ENCODE data around the gene TRIM33.
"Not testable (repeated sequence)": the region's sequence is repeated elsewhere in the genome, so short reads cannot be mapped to it uniquely, and the experiment has no call there.

The TRIM33 gene

DNA sequence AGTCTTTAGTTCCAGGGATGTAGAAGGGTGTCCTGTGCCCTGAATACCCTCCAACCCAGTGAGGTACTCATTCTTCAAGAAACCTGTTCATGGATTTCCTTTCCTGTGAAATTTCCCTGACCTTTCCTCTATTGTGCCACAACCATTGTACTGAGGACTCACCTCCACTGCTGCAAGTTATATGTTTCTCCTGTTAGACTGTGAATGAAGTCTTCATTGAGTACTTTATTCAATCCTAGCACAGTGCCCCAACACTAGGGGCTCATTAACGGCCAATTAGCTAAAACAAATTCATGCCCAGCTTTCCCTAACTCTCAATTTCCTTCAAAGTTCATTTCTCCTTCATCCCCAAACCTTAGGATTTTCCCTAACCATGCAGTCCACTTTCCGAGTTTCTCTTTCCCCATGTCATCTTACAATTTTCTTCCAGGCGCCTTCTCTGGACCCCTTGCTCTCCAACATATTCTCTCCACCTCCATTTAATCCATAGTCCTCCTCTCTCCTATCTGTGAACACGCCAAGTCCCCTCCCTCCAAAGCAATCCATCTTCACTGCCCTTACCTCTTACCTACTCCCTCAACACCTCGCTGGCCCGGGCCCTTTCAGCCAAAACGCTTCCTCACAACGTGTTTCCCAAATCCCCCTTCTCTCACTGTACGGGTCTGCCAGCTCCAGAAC is 1.3 kb downstream of the TRIM33 start:
- no peak for DNase-seq

DNA sequence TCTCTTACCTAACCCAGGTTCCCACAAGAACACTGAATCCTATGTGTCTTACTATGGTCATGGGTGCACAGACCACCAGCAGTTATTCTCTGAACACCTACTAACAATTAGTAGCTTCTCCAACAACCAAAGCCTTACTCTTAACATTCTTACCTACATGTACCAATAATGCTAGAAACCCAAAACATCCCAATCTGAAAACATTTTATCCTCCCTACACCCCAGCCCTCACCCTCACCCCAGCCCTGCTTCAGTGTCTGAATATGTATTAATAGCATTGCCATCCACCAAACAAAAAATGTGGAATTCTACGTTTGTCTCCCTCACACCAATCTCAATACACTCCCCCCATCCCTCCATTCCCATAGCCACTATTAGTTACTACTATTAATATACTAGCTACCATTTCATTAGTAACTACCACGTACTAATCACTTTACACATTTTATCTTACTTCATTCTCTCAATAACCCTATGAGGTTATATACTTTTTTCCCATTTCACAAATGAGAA is 2.6 kb downstream of the TRIM33 start:
- DNase-seq = no peak

DNA sequence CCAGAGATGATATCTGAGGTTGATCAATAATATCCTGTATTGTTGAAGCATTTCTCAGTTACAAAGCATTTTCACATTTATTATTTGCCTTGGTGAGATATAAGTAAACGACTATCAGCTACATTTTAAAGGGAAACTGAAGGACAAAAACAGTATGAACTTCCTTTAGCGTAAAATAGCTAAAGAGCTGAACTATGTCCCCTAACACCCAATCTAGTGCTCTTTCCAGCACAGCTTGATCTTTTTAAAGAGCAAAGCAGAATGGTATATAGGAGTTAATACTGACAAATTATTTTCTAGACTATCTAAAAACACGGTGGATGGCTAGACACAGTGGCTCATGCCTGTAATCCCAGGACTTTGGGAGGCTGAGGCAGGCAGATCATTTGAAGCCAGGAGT is 3.5 kb downstream of the TRIM33 start:
- no peak for DNase-seq

DNA sequence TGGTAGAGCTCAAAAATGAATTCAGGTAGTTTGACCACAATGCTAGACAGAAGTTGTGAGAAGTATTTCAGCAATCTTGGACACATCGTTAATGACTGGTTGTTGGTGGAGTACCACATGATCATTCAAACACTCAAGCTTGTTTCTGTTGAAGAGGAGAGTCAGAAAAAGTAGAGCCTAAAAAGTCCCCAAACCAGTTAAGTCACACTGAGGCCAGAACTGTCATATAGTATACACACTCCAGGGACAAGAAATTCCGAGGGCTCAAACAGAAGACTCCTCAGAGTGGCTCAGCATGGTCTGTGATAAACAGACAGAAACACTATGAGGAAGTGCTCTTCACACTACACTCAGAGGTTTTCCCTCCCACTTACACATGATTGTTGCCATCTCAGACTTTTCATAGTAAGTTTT is 5.8 kb downstream of the TRIM33 start:
- no peak for DNase-seq

DNA sequence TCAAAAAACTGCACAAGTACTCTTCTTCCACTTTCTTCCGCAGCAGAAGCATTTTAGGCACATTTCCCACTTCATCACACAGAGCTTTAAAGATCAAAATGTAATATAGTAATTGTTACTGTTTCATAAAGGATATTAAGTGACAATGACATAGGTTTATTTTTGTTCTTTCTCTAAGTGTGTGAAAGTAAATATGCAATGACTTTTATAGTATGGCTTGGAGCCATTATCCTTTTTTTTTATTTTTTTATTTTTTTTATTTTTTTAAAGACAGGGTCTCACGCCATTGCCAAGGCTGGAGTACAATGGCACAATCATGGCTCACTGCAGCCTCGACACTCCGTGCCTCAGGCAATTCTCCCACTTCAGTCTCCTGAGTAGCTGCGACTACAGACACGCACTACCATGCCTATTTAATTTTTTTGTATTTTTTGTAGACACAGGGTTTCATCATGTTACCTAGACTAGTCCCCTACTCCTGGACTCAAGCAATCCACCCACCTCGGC is 7.0 kb downstream of the TRIM33 start:
- DNase-seq = no peak

DNA sequence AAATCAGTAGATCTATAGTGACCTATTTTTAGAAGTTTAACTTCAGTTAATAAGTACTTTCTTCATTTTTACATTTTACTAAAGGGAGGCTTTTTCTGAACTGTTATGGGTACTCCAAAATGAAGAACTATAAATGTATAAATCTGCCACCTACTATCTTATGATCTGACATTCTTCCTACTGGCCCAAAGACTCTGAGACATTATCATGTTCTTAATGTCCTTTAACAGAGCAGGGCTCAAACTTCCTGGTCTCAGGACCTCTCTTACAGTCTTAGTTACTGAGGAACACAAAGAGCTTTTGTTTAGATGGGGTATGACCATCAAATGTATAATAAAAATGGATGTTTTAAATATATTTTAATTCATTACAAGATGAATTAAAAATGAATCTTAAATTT is 8.9 kb downstream of the TRIM33 start:
- no peak for DNase-seq

DNA sequence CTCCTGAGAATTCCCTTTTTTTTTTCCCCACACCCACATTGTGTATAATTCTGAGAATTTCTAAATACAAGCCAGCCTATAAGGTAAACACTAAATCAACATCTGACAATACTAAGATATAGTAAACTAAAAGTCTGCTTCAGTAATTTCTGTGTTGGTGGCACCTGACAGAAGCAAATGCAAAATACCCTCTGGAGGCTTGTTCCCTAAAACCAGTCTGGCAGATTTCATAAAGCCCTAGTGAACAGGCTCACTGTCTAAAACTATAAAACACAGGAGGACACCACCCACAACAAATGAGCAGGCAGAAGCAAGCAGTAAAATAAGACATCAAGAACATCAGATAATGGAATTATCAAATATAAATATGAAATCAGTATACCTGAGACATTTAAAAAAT is 11.5 kb downstream of the TRIM33 start:
- DNase-seq = no peak

DNA sequence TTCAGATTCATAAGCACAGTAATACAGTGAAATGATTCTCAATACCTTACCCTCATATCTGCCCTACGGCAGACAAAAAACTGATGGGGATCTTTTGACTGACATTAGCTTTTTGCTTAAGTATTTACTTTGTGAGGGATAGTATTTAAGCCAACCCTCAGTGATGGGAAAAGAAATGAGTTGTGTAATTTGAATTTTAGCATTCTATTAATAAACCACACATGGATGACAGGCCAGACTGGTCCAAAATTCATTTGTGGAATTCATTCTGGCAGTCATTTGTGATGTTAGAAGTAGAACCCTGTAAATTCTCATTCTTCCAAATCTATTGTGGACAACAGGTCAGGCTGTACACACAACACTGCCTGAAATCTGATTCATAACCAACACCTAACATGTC is 14.9 kb downstream of the TRIM33 start:
- no peak for DNase-seq

DNA sequence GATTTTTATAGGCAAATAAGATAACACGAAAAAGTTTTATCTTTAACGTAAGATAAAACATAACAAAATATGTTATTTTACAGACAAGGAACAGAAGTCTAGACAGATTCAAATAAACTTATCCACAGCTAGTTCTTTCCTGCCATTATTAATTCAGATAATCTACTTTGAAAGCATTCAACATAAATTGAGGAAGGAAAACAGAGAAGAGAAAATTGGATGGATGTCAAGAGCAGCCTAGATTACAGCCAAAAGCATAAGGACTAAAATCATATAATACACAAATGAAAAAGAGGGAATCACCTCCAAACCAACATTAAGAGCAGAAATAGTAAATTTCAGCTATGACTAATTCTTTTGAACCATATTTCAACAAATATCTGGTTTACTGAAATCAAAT is 15.5 kb downstream of the TRIM33 start:
- DNase-seq = no peak

DNA sequence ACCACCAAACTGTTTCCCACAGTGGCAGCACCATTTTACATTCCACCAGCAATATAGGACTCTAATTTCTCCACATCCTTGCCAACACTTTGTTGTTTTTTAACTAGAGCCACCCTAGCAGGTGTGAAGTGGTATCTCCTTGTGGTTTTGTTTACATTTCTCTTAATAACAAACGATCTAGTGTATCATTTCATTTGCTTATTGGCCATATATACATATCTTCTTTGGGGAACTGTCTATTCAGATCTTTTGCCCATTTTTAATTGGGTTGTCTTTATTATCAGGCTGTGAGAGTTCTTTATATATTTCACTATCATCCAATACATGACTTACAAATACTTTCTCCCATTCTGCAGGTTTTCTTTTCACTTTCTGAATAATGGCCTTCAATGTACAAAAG is 18.0 kb downstream of the TRIM33 start:
- no peak for DNase-seq

DNA sequence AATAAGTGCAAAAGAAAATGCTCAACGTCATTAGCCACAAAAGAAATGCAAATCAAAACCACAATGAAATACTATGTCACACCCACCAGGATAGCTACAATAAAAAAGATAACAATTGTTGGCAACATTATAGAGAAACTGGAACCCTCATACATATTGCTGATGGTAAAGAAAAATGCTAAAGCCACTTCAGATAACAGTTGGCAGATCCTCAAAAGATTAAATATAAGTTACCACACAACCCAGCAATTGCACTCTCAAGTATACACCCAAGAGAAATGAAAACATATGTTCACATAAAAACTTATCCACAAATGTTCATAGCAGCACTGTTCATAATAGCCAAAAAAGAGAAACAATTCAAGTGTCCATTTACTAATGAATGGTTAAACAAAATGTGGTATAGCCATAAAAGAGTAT is 20.7 kb downstream of the TRIM33 start:
- DNase-seq = peak; percentile 7

DNA sequence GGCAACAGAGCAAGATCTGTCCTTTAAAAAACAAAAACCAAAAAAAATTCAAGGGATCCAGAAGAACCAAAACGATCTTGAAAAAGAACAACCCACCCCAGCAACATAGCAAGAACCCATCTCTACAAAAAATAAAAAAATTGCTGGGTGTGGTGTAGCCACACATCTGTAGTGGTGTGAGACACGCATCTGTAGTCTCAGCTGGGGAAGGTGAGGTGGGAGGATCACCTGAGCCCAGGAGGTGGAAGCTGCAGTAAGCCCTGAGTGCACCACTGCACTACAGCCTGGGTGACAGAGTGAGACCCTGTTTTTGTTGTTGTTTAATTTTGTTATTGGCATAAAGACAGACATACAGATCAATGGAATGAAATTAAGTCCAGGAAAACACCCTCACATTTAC is 22.3 kb downstream of the TRIM33 start:
- no peak for DNase-seq

DNA sequence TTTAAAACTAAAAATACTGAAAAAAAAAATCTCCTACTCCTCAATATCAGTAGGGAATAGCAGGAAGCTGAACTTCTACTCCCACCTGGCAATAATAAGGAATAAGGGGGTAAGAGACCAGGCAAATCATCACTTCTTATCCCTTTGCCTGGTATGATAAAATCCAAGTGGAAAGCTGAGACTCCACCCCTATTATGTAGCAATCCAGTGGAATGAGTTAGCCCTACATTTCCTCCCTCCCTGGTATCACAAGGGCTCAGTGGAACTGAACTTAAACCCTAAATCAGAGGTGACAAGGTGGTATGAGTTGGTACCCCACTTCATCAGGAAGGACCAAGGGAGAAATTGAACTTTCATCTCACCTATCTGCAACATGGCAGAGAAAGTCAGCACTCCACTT is 25.7 kb downstream of the TRIM33 start:
- no peak for DNase-seq

DNA sequence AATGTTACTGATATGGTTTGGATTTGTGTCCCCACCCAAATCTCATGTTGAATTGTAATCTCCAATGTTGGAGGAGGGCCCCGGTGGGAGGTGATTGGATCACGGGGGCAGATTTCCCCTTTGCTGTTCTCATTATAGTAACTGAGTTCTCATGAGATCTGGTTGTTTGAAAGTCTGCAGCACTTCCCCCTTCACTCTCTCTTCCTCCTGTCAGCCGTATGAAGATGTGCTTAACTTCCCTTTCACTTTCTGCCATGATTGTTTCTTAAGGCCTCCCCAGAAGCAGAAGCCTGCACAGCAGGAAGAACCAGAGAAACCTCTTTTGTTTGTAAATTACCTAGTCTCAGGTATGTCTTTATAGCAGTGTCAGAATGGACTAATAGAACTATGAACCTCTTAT is 28.4 kb downstream of the TRIM33 start:
- DNase-seq = no peak

DNA sequence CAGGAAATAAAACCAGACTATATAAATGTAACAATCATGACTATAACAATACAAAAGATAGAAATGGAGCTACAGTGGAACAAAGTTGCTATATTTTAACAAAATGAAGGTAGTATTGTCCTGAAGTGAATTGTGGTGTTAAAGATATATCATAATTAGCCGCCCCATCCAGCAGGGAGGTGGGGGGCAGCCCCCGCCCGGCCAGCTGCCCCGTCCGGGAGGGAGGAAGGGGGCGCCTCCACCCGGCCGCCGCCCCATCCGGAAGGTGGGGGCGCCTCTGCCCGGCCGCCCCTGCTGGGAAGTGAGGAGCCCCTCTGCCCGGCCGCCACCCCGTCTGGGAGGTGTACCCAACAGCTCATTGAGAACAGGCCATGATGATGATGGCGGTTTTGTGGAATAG is 31.4 kb downstream of the TRIM33 start:
- DNase-seq = not testable (repeated sequence)

DNA sequence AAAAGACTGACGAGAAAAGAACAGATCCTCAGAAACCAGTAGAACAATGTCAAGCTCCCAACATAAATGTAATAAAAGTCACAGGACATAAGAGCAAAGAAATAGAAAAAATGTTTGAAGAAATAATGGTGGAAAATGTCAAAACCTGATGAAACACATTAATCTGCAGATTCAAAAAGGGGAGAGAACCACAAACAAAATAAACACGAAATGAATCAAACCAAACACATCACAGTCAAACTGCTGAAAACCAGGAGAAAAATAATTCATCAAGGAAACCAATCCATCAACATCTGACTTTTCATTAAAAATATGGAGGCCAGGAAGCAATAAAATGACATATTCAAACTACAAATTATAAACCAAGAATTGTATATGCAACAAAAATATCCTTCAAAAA is 31.9 kb downstream of the TRIM33 start:
- no peak for DNase-seq

DNA sequence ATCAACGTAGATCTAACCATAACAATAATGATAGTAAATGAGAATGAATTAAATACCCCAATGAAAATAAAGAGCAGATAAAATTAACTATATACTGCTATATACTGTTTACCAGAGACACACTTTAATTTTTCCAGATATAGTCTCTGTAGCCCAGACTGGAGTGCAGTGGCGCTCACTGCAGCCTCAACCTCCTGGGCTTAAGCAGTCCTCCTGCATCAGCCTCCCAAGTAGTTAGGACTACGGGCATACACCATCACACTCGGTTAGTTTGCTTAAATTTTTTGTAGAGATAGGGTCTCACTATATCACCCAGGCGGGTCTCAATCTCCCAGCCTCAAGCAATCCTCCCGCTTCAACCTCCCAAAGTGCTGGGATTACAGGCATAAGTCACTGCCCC is 37.2 kb downstream of the TRIM33 start:
- no peak for DNase-seq

DNA sequence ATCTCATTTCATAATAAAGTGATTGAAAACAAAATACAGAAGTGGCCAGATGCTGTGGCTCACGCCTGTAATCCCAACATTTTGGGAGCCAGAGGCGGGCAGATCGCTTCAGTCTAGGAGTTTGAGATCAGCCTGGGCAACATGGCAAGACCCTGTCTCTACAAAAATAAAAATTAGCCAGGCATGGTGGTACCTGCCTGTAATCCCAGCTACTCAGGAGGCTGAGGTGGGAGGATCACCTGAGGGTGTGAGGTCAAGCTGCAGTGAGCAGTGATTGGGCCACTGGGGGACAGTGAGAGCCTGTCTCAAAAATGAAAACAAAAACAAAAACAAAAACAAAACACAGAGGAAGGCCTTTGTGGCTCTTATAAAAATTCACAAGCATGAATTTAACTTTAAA is 38.6 kb downstream of the TRIM33 start:
- DNase-seq = no peak

DNA sequence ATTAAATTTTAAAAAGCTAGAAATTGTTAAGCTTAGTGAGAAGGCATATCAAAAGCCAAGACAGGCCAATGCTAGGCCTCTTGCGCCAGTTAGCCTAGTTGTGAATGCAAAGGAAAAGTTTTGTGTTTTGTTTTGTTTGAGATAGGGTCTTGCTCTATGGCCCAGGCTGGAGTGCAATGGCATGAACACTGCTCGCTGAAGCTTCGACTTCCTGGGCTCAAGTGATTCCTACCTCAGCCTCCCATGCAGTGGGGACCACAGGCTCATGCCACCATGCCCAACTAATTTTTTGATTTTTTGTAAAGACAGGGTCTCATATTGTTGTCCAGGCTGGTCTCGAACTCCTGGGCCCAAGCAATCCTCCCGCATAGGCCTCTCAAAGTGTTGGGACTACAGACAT is 40.3 kb downstream of the TRIM33 start:
- no peak for DNase-seq

DNA sequence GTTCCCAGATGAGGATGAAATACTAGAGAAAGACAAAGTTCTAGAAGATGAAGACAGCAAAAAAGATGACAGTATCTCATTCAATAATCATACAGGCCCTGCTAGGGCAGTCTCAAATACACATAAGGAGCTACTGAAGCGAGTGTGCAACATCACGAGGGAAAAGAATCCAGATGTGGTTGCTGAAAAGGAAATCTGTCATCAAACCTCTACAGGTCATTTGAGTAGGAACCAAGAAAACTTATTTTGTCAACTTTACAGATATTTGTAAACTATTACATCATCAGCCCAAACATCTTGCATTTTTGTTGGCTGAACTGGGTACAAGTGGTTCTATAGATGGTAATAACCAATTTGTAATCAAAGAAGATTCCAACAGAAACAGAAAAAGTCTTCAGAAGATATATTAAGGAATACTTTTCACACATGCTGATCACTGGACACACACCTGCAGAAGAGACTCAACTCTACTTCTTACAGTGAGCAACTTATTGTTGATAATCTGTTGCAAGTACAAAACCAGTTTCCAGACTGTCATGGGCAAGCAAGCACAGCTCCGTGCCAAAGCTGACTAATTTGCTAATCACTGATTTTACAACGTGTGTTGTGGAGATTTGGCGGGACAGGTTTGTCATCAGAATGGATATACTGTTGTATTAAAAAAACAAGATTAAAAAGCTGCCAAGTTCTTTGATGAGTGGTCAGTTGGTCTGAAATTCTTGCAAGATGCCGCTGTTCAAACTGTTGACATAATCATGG is 42.1 kb downstream of the TRIM33 start:
- peak; percentile 10 for DNase-seq

DNA sequence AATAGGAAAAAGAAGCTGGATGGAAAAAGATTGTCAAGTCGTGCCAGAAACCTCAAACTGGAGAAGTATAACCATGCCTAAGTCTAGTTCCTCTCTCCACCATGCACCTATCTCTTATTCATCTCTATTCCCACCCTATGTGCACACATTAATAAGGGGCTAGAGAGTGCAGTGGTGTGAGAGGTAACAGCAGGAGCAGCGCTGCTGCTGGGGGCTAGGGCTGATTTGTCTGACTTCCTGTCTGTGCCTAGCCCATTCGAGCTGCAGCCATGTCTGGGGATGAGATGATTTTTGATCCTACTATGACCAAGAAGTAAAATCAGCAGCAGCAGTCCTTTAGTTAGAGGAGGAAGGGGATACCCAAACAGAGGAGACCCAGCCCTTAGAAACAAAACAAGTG is 43.0 kb downstream of the TRIM33 start:
- no peak for DNase-seq

DNA sequence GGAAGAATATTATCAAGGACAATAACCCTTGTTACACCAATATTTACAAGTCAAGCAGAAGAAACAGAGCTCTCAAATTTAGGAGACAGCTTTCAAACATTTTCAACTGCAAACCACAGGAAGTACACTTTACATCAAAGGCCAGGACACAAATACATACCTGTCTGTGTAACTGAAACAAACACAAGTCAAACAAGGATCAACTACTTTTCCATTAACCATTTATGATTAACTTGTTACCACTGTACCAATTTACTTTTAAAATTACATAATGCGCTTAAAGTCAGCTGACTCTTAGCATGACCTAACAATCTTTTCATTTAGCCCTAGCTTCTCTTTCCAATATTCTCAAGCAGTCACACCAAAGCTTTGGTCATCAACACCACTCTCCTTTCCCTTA is 43.5 kb downstream of the TRIM33 start:
- no peak for DNase-seq

DNA sequence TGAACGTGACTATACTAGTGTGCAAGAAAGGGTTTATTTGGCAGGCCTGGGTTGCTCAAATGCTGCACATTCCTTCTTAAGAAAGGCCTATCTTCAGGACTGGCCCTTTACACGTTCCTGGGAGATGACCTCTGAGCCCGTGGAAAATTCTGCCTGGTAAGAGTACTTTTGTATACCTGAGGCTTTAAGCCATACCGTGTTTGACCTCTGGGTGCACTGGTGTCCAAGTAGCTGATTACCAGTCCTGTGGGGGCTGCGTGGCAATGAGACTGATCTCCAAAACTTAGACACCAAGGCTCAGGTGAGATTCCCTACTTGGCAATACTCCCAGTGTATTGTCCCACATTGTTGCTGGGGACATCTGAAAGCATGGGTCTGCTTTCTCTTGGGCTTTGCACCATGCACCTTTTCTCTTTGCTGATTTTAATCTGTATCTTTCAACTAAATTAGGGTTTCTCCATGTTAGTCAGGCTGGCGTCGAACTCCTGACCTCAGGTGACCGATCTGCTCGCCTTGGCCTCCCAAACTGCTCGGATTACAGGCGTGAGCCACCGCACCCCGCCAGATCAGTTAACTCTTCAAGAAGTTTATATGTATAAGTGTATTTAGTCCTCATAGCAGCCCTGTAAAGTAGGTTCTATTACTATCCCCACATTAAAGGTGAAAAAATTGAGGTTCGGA is 44.5 kb downstream of the TRIM33 start:
- no peak for DNase-seq

DNA sequence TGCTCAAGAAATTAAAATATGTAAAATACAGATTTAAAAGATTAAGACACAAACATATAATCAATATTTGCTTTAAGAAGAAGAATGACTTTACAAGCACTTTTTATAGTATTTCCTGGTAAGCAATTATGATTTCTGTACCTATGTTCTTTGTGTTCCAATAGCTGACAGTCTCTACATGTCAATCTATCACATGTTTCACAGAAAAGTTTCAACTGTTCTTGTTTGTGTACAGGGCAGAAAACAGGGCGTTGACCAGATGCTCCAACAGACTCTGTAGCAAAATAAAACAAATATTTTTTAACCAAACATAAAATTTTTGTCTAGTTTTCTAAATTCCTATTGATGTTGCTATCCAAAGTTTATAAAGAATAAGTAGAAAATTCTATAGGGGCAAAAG is 48.0 kb downstream of the TRIM33 start:
- no peak for DNase-seq

All from fibroblast of upper back skin (primary cell).